Measurements from ENCODE around the gene C20orf96.
"Not testable (repeated sequence)": the region's sequence is repeated elsewhere in the genome, so short reads cannot be mapped to it uniquely, and the experiment has no call there.

The C20orf96 gene

DNA sequence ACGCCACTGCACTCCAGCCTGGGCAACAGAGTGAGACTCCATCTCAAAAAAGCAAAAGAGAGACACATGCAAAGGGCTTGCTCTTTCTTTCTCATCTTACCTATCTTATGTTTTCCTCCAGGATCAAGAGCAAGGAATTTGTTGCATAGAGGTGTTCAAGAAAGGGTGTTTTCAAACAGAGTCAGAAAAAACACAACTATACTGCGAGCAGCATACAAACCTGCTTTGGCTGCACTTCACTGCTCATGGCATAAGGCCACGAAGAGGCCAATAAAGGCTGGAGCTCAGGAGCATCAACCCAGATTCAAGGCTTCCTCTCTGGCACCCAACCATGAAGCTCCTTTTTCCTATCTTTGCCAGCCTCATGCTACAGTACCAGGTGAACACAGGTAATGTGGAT is 63.6 kb downstream of the C20orf96 start, which contains the start of gene DEFB129:
DEFB129 (plus strand) TSS at position 301 of the 400 bp plus-strand sequence; CDS start at position 332, 31 bp downstream.
- DNase-seq: no peak

DNA sequence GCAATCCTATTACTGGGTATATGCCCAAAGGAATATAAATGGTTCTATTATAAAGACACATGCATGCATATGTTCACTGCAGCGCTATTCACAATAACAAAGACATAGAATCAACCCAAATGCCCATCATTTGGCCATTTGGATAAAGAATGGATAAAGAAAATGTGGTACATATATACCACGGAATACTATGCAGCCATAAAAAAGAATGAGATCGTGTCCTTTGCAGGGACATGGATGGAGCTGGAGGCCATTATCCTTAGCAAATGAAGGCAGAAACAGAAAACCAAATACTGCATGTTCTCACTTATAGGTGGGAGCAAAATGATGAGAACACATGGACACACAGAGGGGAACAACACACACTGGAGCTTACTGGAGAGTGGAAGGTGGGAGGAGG is 64.7 kb downstream of the C20orf96 start:
- DNase-seq: not testable (repeated sequence)

DNA sequence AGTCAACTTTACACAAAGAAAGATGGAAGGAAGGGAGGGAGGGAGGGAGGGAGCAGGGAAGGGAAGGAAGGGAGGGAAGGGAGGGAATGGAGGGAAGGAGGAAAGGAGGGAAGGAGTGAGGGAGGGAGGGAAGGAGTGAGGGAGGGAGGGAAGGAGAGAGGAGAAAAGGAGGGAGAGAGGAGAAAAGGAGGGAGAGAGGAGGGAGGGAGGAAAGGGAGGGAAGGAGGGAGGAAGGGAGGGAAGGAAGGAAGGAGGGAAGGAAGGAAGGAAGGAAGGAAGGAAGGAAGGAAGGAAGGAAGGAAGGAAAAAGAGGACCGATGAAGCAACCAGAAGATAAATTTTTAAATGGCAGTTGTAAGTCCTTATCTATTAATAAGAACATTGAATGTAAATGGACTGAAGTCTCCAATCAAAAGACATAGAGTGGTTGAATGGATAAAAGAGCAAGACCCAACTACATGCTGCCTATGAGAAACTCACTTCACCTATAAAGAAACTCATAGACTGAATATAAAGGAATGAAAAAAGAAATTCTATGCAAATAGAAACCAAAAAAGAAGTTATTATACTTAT is 69.2 kb downstream of the C20orf96 start:
- no peak for DNase-seq

Measured in eye (tissue), 1 donor.